22Rv1 (cell line): Measurements from ENCODE around the gene INAFM2.

Experiments
- H3K27ac ChIP-seq: fragments of 450-650 bp; 2 replicates; pipeline ENCODE4 v1.5.1; 2017
- ZFX ChIP-seq: fragments of 450-650 bp; IDR thresholded peaks from 2 replicates; pipeline ENCODE4 v1.6.1; 2017; ENCODE audit warnings: antibody characterized with exemption, borderline replicate concordance
- TF ChIP-seq, protein P1 (sequence below): fragments of 450-650 bp; IDR thresholded peaks from 2 replicates; pipeline ENCODE4 v1.5.1; 2017; ENCODE audit warnings: mild to moderate bottlenecking

INAFM2 gene

DNA sequence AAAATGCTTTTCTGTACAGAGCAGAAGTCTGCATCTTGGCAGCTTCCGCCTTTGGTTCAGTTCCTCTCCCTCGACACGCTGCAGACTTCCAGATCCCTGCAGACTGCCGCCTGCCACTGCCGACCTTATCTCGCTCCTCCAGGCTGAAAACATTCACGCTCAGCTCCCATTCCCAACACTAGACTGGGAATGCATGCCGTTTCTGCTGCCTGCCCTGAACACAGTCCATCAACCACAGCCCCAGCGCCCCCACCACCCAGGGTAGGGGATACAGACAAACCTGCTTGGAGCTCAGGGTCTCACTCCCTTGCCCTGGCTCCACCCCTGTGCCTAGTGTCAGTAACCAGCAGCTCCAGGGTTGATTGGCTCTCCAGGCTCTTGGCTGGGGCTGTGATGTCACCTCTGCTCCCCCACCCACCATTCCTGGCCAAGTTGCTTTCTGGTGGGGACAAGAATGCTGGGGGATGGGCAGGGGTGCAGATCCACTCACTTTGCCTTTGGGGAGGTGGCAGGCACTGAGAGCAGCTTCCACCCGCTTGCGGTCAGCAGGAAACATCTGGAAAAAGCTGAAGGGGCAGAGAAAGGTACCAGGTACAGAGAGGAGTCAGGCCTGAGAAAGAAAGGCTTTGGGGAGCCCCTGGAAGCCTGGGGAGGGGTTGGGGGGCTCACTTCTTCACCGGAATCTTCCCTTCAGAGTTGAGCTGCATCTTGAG, 21.9 kb upstream of the INAFM2 start:
- TF ChIP-seq, protein P1, sequence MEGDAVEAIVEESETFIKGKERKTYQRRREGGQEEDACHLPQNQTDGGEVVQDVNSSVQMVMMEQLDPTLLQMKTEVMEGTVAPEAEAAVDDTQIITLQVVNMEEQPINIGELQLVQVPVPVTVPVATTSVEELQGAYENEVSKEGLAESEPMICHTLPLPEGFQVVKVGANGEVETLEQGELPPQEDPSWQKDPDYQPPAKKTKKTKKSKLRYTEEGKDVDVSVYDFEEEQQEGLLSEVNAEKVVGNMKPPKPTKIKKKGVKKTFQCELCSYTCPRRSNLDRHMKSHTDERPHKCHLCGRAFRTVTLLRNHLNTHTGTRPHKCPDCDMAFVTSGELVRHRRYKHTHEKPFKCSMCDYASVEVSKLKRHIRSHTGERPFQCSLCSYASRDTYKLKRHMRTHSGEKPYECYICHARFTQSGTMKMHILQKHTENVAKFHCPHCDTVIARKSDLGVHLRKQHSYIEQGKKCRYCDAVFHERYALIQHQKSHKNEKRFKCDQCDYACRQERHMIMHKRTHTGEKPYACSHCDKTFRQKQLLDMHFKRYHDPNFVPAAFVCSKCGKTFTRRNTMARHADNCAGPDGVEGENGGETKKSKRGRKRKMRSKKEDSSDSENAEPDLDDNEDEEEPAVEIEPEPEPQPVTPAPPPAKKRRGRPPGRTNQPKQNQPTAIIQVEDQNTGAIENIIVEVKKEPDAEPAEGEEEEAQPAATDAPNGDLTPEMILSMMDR: no peak
- no peak for TF ChIP-seq ZFX
- H3K27ac ChIP-seq: no peak overlapping the region

DNA sequence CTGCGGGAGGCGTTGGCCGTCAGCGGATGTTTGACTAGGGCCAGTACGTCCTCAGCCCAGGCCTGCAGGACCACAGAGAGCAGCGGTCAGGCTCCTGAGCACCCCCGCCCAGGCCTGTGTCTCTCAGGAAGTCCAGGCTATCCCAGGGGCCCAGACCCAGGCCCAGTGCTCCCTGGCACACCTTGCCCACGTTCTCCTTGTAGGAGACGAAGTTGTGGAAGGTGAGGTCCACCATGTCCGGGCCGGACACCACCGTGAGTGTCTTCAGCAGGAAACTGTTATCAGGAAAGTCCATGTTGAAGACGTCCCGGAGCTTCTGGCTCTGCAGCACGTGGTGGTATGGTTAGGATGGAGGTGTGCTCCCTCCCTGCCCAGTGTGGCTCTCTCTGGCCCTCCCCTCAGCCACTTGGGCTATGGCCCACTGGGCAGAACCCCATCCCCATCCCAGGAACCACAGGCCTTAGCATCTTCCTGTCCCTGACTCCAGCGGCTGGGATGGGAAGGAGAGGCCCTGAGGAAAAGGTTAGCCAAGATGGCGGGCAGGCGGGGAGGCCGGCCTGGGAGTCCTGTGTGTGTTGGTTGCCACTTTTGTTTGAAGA, 21.1 kb upstream of the INAFM2 start:
- H3K27ac ChIP-seq: no peak overlapping the region
- TF ChIP-seq, protein P1: no peak
- no peak for TF ChIP-seq ZFX

DNA sequence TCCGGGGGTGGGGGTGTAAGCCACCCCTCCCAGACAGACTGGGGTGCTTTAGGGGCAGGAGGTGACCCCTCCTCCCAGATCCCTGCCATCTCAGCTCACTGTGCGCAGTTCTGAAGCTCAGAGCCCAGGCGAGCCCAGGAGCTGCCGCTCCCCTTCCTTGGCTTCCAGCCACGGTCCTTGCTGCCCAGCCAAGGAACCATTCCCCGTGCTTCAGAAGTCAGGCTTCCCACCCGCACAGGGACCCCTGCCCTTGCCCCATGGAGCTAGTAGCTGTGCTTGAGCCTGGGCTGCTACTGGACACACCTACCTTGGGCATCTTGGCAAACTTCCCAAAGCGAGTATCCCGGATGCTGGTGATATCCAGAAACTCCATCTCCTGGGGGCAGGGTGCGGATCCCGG, 20.5 kb upstream of the INAFM2 start:
- H3K27ac ChIP-seq: no peak overlapping the region
- TF ChIP-seq, protein P1: no peak
- TF ChIP-seq ZFX: no peak

DNA sequence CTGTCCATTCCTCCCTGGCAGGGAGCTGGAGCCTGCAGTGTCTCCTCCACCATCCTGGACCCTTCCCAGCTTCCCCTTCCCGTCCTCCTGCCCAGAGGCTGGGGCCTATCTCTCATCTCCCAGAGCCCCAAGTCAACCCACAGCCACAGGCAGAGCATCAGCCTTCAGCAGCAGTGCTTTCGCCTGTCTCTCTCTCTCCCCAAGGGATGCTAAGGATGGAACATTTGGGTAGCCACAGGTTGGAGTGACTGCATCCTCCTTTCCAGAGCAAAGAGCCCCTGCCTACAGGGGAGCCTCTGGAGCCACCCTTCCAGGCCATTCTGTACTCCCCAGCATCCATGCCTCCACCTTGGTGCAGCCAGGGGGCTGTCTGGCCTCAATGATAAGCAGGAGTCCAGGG, 19.9 kb upstream of the INAFM2 start:
- no peak for TF ChIP-seq ZFX
- TF ChIP-seq, protein P1: no peak
- H3K27ac ChIP-seq: no peak overlapping the region

DNA sequence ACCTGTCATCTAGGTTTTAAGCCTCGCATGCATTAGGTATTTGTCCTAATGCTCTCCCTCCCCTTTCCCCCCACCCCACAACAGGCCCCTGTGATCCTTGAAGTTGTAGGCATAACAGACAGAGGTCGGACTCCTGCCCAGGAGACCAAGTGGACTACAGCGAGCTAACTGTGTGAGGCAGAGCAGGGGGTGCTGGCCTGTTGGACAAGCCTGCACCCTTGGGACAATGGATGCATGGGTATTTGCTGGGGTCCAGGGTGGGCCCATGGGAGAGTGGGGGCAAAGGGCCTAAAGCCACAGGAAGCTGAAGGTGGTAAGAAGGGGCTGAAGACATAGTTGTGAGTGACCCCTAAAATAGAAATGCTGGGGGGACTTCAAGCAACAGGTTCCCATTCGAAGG, 18.2 kb upstream of the INAFM2 start:
- TF ChIP-seq, protein P1: no peak
- no peak for TF ChIP-seq ZFX
- H3K27ac ChIP-seq: no peak overlapping the region

DNA sequence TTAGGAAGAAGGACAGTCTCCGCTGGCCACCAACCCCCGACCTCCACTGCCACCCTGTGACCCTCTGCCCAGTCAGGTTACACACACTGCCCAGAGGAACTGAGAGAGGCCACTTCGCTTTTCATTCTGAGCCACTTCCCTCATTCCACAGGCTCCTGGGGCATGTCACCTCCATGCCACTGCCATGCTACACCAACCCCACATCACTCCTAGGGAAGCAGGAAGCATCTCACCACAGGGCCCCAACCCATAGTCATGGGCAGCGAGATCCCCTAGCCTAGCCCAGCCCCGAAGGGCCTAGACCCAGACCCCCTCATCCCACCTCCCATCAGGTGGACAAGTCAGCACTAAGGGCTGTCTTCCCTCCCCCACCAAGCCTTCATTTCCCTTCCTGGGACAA, 17.1 kb upstream of the INAFM2 start:
- H3K27ac ChIP-seq: no peak overlapping the region
- TF ChIP-seq, protein P1: no peak
- no peak for TF ChIP-seq ZFX

DNA sequence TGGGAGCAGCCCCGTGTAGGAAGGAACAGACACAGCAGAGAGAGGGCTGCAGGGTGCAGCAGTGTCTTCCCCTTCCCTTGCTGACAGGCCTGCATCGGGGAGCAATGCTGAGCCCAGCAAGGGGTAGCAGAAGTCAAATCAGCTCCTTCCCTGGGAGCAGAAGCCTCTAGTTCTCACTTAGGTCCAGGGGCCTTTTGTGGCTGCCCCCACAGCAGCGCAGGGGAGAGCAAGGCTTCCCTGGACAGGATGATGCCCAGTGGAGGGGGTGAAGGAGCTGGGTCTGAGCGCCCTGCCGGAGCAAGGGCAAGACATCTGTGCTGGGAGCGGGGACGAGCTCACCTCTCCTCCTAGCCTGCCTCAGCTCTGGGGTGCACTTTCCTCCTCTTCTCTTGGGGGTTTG, 16.6 kb upstream of the INAFM2 start:
- no peak overlapping the region for H3K27ac ChIP-seq
- TF ChIP-seq, protein P1: no peak
- TF ChIP-seq ZFX: no peak
